B cell (primary cell): ENCODE measurements around the gene ERP27. TPM values are rescaled to one million over a fixed set of nuclear protein-coding genes. Genes with fewer than 3 reads are reported as not detected.

Source experiments
- ATAC-seq: fragments of 200-7000 bp; cut with Tn5 transposase; one replicate; pipeline ENCODE4 v1.10.0; 2021; ENCODE audit warnings: low read depth, mild to moderate bottlenecking, moderate number of reproducible peaks, moderate library complexity
- CTCF ChIA-PET: fragments of 350-600 bp; sonication (Branson Sonifier 250); formaldehyde crosslinking; loops from one replicate; lab custom pipeline; 2021; ENCODE audit warnings: antibody characterized with exemption, inconsistent platforms; lab: Charles Lee
- POLR2A ChIA-PET: fragments of 350-600 bp; sonication (Branson Sonifier 250); formaldehyde crosslinking; loops from one replicate; lab custom pipeline; 2021; ENCODE audit warnings: antibody characterized with exemption; lab: Charles Lee
- DNase-seq: peaks from one replicate; pipeline ENCODE4 v3.0.0; 2013
- H2AFZ ChIP-seq: 2 replicates; pipeline ENCODE4 v1.6.1; 2012; ENCODE audit warnings: mild to moderate bottlenecking, low read depth, low read length; ENCODE audit not compliant: insufficient read depth, poor library complexity, severe bottlenecking
- H3K27ac ChIP-seq, 2 donors: 1 replicate in 1 of 2; 2 replicates in 1 of 2; pipeline ENCODE4 v1.5.1; 2012 to 2013; ENCODE audit warnings: low read length in 2 of 2, mild to moderate bottlenecking in 2 of 2, moderate library complexity in 1 of 2
- H3K27me3 ChIP-seq, 4 experiments: fragments of 200-600 bp in 1 of 4; sonication (generic) in 1 of 4; replicated peaks in 1 of 4; 1 replicate in 2 of 4; 2 replicates in 2 of 4; pipeline versions ENCODE4 v1.6.1 to v1.7.0; 2013 to 2016; ENCODE audit warnings: low read length in 3 of 4, mild to moderate bottlenecking in 2 of 4, mixed read lengths in 1 of 4, moderate library complexity in 1 of 4; ENCODE audit not compliant: insufficient read depth in 4 of 4, control insufficient read depth in 3 of 4; ENCODE audit errors: control extremely low read depth in 1 of 4
- H3K36me3 ChIP-seq, 2 experiments: replicated peaks in 1 of 2; 1 replicate in 1 of 2; 2 replicates in 1 of 2; pipeline versions ENCODE4 v1.6.1 to v1.7.1; 2013; ENCODE audit warnings: low read length in 1 of 2; ENCODE audit not compliant: insufficient read depth in 2 of 2, control insufficient read depth in 1 of 2; ENCODE audit errors: control extremely low read depth in 1 of 2, extremely low read depth in 1 of 2
- H3K4me1 ChIP-seq, 2 donors: fragments of 200-600 bp in 1 of 2; sonication (generic) in 1 of 2; 1 replicate in 1 of 2; 2 replicates in 1 of 2; pipeline versions ENCODE4 v1.5.1 to v1.6.1; 2013 to 2017; ENCODE audit warnings: low read length in 2 of 2; ENCODE audit not compliant: control insufficient read depth in 2 of 2, insufficient read depth in 2 of 2
- H3K4me2 ChIP-seq: replicated peaks from 2 replicates; pipeline ENCODE3; 2012; ENCODE audit warnings: mild to moderate bottlenecking, low read depth, low read length; ENCODE audit not compliant: poor library complexity, severe bottlenecking
- H3K4me3 ChIP-seq, 5 experiments: fragments of 200-600 bp in 1 of 5; sonication (generic) in 1 of 5; 1 replicate in 3 of 5; 2 replicates in 2 of 5; pipeline versions ENCODE4 v1.5.1 to v1.7.0; 2011 to 2016; ENCODE audit warnings: low read length in 4 of 5, mild to moderate bottlenecking in 4 of 5, low read depth in 2 of 5, control low read depth in 1 of 5, moderate library complexity in 1 of 5; ENCODE audit not compliant: insufficient read depth in 1 of 5; ENCODE audit errors: control extremely low read depth in 1 of 5, extremely low read depth in 1 of 5
- H3K79me2 ChIP-seq: fragments of 200-600 bp; sonication (generic); one replicate; pipeline ENCODE4 v1.6.0; 2016; ENCODE audit warnings: low read length; ENCODE audit not compliant: control insufficient read depth, insufficient read depth
- H3K9ac ChIP-seq: fragments of 200-600 bp; sonication (generic); 2 replicates; pipeline ENCODE4 v1.6.1; 2017; ENCODE audit warnings: mild to moderate bottlenecking, low read length, moderate library complexity
- H3K9me3 ChIP-seq, 3 donors: one replicate each; pipeline versions ENCODE4 v1.6.1 to v1.7.1; 2013; ENCODE audit warnings: low read length in 2 of 3; ENCODE audit not compliant: control insufficient read depth in 2 of 3, insufficient read depth in 1 of 3; ENCODE audit errors: control extremely low read depth in 1 of 3
- H4K20me1 ChIP-seq: 2 replicates; pipeline ENCODE4 v1.6.0; 2012; ENCODE audit warnings: mild to moderate bottlenecking, low read length; ENCODE audit not compliant: insufficient read depth, control insufficient read depth, poor library complexity, severe bottlenecking
- H3K27ac Mint-ChIP-seq: one replicate; pipeline ENCODE4 v1.8.0; 2021; ENCODE audit warnings: mixed read lengths
- H3K27me3 Mint-ChIP-seq: one replicate; pipeline ENCODE4 v1.8.0; 2021; ENCODE audit warnings: mixed read lengths
- H3K4me1 Mint-ChIP-seq: one replicate; pipeline ENCODE4 v1.8.0; 2021; ENCODE audit warnings: mixed read lengths
- H3K4me3 Mint-ChIP-seq: one replicate; pipeline ENCODE4 v1.8.0; 2021; ENCODE audit warnings: mixed read lengths
- H3K9me3 Mint-ChIP-seq: one replicate; pipeline ENCODE4 v1.8.0; 2022; ENCODE audit warnings: mixed read lengths; ENCODE audit not compliant: insufficient read depth
- EZH2 ChIP-seq: IDR thresholded peaks from 2 replicates; pipeline ENCODE4 v1.6.1; 2012; ENCODE audit warnings: borderline replicate concordance, low read depth, mild to moderate bottlenecking, moderate library complexity, low read length; ENCODE audit not compliant: insufficient read depth, poor library complexity, severe bottlenecking
- WGBS: methylation state at CpG from one replicate; pipeline ENCODE4 v1.1.5; 2013; ENCODE audit warnings: missing lambda C conversion rate; ENCODE audit not compliant: insufficient coverage; 5-methylcytosine and 5-hydroxymethylcytosine counted together
- intact Hi-C: fragments of 100-400 bp; cut with micrococcal nuclease; formaldehyde crosslinking; loops from one replicate; pipeline ENCODE4 v1.10.0; 2022
- polyA plus RNA-seq: library from polyadenylated mRNA; depleted of rRNA; stranded (reverse); fragments of >200 nt; gene quantifications from 2 replicates; pipeline ENCODE4 v1.2.3, GENCODE V29; 2012
- total RNA-seq, 2 donors: library from RNA; stranded (reverse); fragments of 120-200 nt in 1 of 2; gene quantifications; 1 replicate in 1 of 2; 2 replicates in 1 of 2; pipeline versions ENCODE4 v1.2.3 to v1.2.4, GENCODE V29; 2013 to 2022
- TF ChIP-seq, protein P1 (sequence below): fragments of 200-600 bp; IDR thresholded peaks from one replicate; pipeline ENCODE4 v1.8.0; 2022; ENCODE audit warnings: antibody characterized with exemption, mild to moderate bottlenecking

ERP27 gene
- total and polyA plus RNA-seq, 2 donors (not counting 1 experiment from before 2014, with no cell fraction given) = 7.8 to 9.0 TPM

DNA sequence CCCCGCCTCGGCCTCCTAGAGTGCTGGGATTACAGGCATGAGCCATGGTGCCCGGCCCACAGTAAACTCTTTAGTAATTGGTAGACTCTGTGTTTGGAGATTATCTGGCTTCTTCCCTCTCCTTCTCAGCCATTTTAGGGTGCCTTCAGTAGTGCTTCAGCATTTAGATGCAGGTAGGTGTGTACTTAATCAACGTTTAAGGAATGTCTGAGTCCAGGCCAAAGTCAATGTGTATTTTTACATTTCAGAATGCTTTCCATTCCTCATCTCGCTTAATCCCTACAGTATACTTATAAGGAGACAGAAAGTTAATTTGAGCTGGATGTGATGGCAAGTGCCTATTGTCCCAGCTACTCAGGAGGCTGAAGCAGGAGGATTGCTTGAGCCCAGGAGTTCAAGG, 32.2 kb downstream of the ERP27 start:
- Histone ChIP-seq H3K27ac (no peak overlapping the region), H3K79me2 (no peaks in the 10 kb centered on the region), H3K4me3 (no peak overlapping the region), H3K4me2 (no peak overlapping the region), H3K4me1 (peaks cover 0 to 5% of the 10 kb centered on the region in 2 donors), H3K9me3 (no peaks in the 10 kb centered on the region), H4K20me1 (no peaks in the 10 kb centered on the region), H3K36me3 (no peaks in the 10 kb centered on the region), H3K9ac (no peak overlapping the region), H3K27me3 (no peaks in the 10 kb centered on the region), H2AFZ (no peak overlapping the region)
- DNase-seq = no peak
- Mint-ChIP-seq H3K4me1 (peaks cover 6% of the 10 kb centered on the region), H3K9me3 (no peaks in the 10 kb centered on the region), H3K4me3 (no peak overlapping the region), H3K27me3 (no peaks in the 10 kb centered on the region), H3K27ac (no peak overlapping the region)
- TF ChIP-seq, protein P1, sequence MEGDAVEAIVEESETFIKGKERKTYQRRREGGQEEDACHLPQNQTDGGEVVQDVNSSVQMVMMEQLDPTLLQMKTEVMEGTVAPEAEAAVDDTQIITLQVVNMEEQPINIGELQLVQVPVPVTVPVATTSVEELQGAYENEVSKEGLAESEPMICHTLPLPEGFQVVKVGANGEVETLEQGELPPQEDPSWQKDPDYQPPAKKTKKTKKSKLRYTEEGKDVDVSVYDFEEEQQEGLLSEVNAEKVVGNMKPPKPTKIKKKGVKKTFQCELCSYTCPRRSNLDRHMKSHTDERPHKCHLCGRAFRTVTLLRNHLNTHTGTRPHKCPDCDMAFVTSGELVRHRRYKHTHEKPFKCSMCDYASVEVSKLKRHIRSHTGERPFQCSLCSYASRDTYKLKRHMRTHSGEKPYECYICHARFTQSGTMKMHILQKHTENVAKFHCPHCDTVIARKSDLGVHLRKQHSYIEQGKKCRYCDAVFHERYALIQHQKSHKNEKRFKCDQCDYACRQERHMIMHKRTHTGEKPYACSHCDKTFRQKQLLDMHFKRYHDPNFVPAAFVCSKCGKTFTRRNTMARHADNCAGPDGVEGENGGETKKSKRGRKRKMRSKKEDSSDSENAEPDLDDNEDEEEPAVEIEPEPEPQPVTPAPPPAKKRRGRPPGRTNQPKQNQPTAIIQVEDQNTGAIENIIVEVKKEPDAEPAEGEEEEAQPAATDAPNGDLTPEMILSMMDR = no peak
- intact Hi-C loops = no loop called here
- WGBS = no CpG with 5 or more reads among the region's 5 CpGs
- ChIA-PET CTCF (no interaction called here), POLR2A (no interaction called here)
- no peak for ATAC-seq

DNA sequence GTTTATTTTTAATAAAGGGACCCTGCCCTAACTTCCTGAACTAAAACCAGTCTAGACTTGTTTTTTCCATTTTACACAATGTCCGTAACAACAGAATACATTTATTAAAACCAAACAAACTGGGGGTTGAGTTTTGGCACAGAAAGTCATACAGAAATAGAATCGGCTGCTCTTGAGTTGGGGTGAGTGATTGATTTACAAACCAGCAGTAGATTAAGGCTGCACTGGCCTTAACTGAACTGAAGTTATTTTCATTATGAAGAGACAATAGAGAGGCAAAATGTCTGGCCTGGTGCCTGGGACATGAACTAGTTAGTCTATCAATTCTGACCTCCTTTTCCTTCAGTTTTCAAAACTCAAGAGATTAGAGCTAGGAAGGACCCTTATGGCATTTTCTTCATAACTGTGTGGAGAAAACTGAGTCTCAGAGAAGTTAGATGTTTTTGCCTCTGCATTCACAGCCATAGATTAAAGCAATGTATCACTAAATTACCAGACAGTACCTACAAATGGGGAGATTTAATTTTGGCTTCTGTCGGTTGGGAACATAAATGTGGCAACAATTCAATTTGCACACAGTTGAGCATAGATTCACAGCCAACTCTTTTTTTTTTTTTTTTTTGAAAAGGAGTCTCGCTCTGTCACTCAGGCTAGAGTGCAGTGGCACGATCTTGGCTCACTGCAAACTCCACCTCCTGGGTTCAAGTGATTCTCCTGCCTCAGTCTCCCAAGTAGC, 32.9 kb downstream of the ERP27 start:
- Histone ChIP-seq H3K4me2 (peak overlapping the region; percentile 37), H3K9ac (no peak overlapping the region), H3K4me3 (no peak overlapping the region), H3K36me3 (no peaks in the 10 kb centered on the region), H4K20me1 (no peaks in the 10 kb centered on the region), H3K9me3 (no peaks in the 10 kb centered on the region), H3K27me3 (no peaks in the 10 kb centered on the region), H2AFZ (no peak overlapping the region), H3K79me2 (no peaks in the 10 kb centered on the region), H3K4me1 (peaks cover 0 to 5% of the 10 kb centered on the region in 2 donors), H3K27ac (no peak overlapping the region)
- no peak for ATAC-seq
- no CpG with 5 or more reads among the region's 5 CpGs for WGBS
- no peaks in the 10 kb centered on the region for H3K9me3 Mint-ChIP-seq
- H3K27me3 Mint-ChIP-seq = no peaks in the 10 kb centered on the region
- H3K27ac Mint-ChIP-seq = no peak overlapping the region
- H3K4me3 Mint-ChIP-seq = no peak overlapping the region
- intact Hi-C loops = no loop called here
- peaks cover 6% of the 10 kb centered on the region for H3K4me1 Mint-ChIP-seq
- TF ChIP-seq EZH2 = no peak
- TF ChIP-seq, protein P1 = no peak
- ChIA-PET CTCF (no interaction called here), POLR2A (no interaction called here)
- DNase-seq = no peak
